Liver (tissue), 9 donors: Measurements from ENCODE around the gene KIF23. TPM values are rescaled to one million over a fixed set of nuclear protein-coding genes. Genes with fewer than 3 reads are reported as not detected.

ENCODE experiments used
- DNase-seq: peaks from one replicate; pipeline ENCODE4 v3.0.0-alpha.2; 2017; ENCODE audit warnings: low spot score
- H3K27ac ChIP-seq, 2 donors: one replicate each; pipeline ENCODE4 v1.7.0; 2013; ENCODE audit warnings: inconsistent platforms in 2 of 2, low read length in 2 of 2, control low read depth in 1 of 2, low read depth in 1 of 2, mild to moderate bottlenecking in 1 of 2
- H3K27me3 ChIP-seq, 4 donors: one replicate each; pipeline versions ENCODE4 v1.6.1 to v1.7.0; 2013; ENCODE audit warnings: low read length in 3 of 4, inconsistent platforms in 1 of 4, mild to moderate bottlenecking in 1 of 4, moderate library complexity in 1 of 4; ENCODE audit not compliant: control insufficient read depth in 4 of 4, insufficient read depth in 4 of 4
- H3K36me3 ChIP-seq, 4 donors: one replicate each; pipeline versions ENCODE4 v1.6.1 to v1.7.0; 2013; ENCODE audit warnings: low read length in 3 of 4, mild to moderate bottlenecking in 3 of 4, low read depth in 1 of 4, moderate library complexity in 1 of 4; ENCODE audit not compliant: control insufficient read depth in 4 of 4, insufficient read depth in 3 of 4
- H3K4me1 ChIP-seq, 4 donors: one replicate each; pipeline versions ENCODE4 v1.6.1 to v1.7.0; 2013; ENCODE audit warnings: low read length in 3 of 4, mild to moderate bottlenecking in 3 of 4, moderate library complexity in 1 of 4; ENCODE audit not compliant: control insufficient read depth in 4 of 4, insufficient read depth in 4 of 4
- H3K4me3 ChIP-seq, 3 donors: one replicate each; pipeline versions ENCODE4 v1.6.1 to v1.7.0; 2013; ENCODE audit warnings: low read length in 3 of 3, control low read depth in 1 of 3, low read depth in 1 of 3, mild to moderate bottlenecking in 1 of 3
- H3K9ac ChIP-seq, 2 donors: one replicate each; pipeline ENCODE4 v1.7.0; 2013; ENCODE audit warnings: low read length in 2 of 2, mild to moderate bottlenecking in 2 of 2, moderate library complexity in 2 of 2, control low read depth in 1 of 2, low read depth in 1 of 2
- H3K9me3 ChIP-seq, 4 donors: one replicate each; pipeline versions ENCODE4 v1.6.1 to v1.7.0; 2013; ENCODE audit warnings: low read length in 3 of 4; ENCODE audit not compliant: control insufficient read depth in 4 of 4
- ATF3 ChIP-seq: IDR thresholded peaks from 2 replicates; pipeline ENCODE4 v1.6.1; 2016; ENCODE audit warnings: antibody characterized with exemption
- EGR1 ChIP-seq, 2 donors: IDR thresholded peaks; 2 replicates each; pipeline ENCODE4 v1.6.1; 2016 to 2018; ENCODE audit warnings: antibody characterized with exemption in 2 of 2, low read depth in 2 of 2
- FOXA1 ChIP-seq: IDR thresholded peaks from 2 replicates; pipeline ENCODE4 v1.6.1; 2016; ENCODE audit warnings: antibody characterized with exemption
- FOXA2 ChIP-seq: IDR thresholded peaks from 2 replicates; pipeline ENCODE4 v1.6.1; 2016; ENCODE audit warnings: antibody characterized with exemption
- GABPA ChIP-seq, 2 donors: IDR thresholded peaks in 1 of 2; conservative IDR thresholded peaks in 1 of 2; 2 replicates each; pipeline ENCODE4 v1.6.1; 2016; ENCODE audit warnings: antibody characterized with exemption in 2 of 2, mild to moderate bottlenecking in 1 of 2, moderate library complexity in 1 of 2
- HNF4A ChIP-seq, 2 donors: conservative IDR thresholded peaks; 2 replicates each; pipeline ENCODE4 v1.6.1; 2016; ENCODE audit warnings: antibody characterized with exemption in 2 of 2, mild to moderate bottlenecking in 2 of 2
- HNF4G ChIP-seq: IDR thresholded peaks from 2 replicates; pipeline ENCODE4 v1.6.1; 2016; ENCODE audit warnings: antibody characterized with exemption
- JUND ChIP-seq, 2 donors: IDR thresholded peaks; 2 replicates each; pipeline ENCODE4 v1.6.1; 2016; ENCODE audit warnings: antibody characterized with exemption in 2 of 2
- NR2F2 ChIP-seq: IDR thresholded peaks from 2 replicates; pipeline ENCODE4 v1.6.1; 2016; ENCODE audit warnings: antibody characterized with exemption
- TAF1 ChIP-seq: conservative IDR thresholded peaks from 2 replicates; pipeline ENCODE4 v1.6.1; 2016; ENCODE audit warnings: antibody characterized with exemption, mild to moderate bottlenecking
- WGBS: extraction: QIAGEN DNeasy Blood & Tissue Kit; methylation state at CpG from one replicate; pipeline ENCODE4 v1.1.7; 2013; 5-methylcytosine and 5-hydroxymethylcytosine counted together
- polyA plus RNA-seq, 2 donors: library from polyadenylated mRNA; stranded (reverse) in 1 of 2; unstranded in 1 of 2; fragments of 200-250 nt in 1 of 2; fragments of >200 nt in 1 of 2; fragmentation: Nextera tagmentation in 1 of 2; extraction: Ambion mirVana in 1 of 2; gene quantifications; one replicate each; pipeline versions ENCODE4 v1.2.1 to v1.2.3, GENCODE V29; 2013 to 2015
- total RNA-seq, 2 donors: library from RNA; depleted of rRNA; stranded (reverse); fragments of >200 nt; gene quantifications; one replicate each; pipeline ENCODE4 v1.2.3, GENCODE V29; 2014
- TF ChIP-seq, protein P1 (sequence below): IDR thresholded peaks from 2 replicates; pipeline ENCODE4 v1.6.1; 2016; ENCODE audit warnings: antibody characterized with exemption, mild to moderate bottlenecking
- TF ChIP-seq, protein P2 (sequence below): IDR thresholded peaks from 2 replicates; pipeline ENCODE4 v1.6.1; 2016; ENCODE audit warnings: antibody characterized with exemption
- TF ChIP-seq, protein P3 (sequence below): IDR thresholded peaks from 2 replicates; pipeline ENCODE4 v1.6.1; 2016; ENCODE audit warnings: antibody characterized with exemption
- TF ChIP-seq, protein P4 (sequence below): fragments of 150-350 bp; IDR thresholded peaks from 2 replicates; pipeline ENCODE4 v1.5.1; 2017; ENCODE audit warnings: improper control_type of control experiment, low read depth, low read length; ENCODE audit not compliant: missing input control
- donor health status: healthy.
- donor health status: healthy.
- donor health status: healthy.
- donor health status: healthy.
- donor health status: healthy.

KIF23 gene
- total and polyA plus RNA-seq, 4 donors: 0.25 to 32.8 (median 1.1) TPM

- no peaks in the 10 kb centered on the region for H3K36me3 ChIP-seq
- peak overlapping the region; percentile 51 to 71 (median 57) for H3K4me3 ChIP-seq
- no peak for DNase-seq
- H3K9ac ChIP-seq: peak overlapping the region; percentile 88 to 94
- peaks cover 0 to 18% (median 6%) of the 10 kb centered on the region in 4 donors for H3K4me1 ChIP-seq
- 18% methylated on average over 13 of the region's 13 CpGs for WGBS
- H3K27ac ChIP-seq: peak overlapping the region; percentile 87 to 89
- H3K9me3 ChIP-seq: no peaks in the 10 kb centered on the region
- H3K27me3 ChIP-seq: no peaks in the 10 kb centered on the region
- TF ChIP-seq ATF3 (no peak), NR2F2 (no peak), HNF4G (no peak), TAF1 (no peak), FOXA1 (no peak), EGR1 (IDR thresholded peaks at IDR 0.05; ENCODE audit: low read depth in 2 of 2) (no peak), HNF4A (conservative IDR thresholded peaks at IDR 0.05) (no peak), FOXA2 (no peak)
- TF ChIP-seq, protein P1, sequence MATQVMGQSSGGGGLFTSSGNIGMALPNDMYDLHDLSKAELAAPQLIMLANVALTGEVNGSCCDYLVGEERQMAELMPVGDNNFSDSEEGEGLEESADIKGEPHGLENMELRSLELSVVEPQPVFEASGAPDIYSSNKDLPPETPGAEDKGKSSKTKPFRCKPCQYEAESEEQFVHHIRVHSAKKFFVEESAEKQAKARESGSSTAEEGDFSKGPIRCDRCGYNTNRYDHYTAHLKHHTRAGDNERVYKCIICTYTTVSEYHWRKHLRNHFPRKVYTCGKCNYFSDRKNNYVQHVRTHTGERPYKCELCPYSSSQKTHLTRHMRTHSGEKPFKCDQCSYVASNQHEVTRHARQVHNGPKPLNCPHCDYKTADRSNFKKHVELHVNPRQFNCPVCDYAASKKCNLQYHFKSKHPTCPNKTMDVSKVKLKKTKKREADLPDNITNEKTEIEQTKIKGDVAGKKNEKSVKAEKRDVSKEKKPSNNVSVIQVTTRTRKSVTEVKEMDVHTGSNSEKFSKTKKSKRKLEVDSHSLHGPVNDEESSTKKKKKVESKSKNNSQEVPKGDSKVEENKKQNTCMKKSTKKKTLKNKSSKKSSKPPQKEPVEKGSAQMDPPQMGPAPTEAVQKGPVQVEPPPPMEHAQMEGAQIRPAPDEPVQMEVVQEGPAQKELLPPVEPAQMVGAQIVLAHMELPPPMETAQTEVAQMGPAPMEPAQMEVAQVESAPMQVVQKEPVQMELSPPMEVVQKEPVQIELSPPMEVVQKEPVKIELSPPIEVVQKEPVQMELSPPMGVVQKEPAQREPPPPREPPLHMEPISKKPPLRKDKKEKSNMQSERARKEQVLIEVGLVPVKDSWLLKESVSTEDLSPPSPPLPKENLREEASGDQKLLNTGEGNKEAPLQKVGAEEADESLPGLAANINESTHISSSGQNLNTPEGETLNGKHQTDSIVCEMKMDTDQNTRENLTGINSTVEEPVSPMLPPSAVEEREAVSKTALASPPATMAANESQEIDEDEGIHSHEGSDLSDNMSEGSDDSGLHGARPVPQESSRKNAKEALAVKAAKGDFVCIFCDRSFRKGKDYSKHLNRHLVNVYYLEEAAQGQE: no peak
These were observed 49.1 kb downstream of the KIF23 start for GRCh38 chr15:69463182-69463756.

GRCh38 chr15:69465253-69465652, 51.1 kb downstream of the KIF23 start:
- no peak for DNase-seq
- H3K4me1 ChIP-seq: peaks cover 0 to 18% (median 6%) of the 10 kb centered on the region in 4 donors

More at GRCh38 chr15:69465253-69465652, 51.1 kb downstream of the KIF23 start:
- no peak overlapping the region for H3K27ac ChIP-seq
- H3K4me3 ChIP-seq: no peak overlapping the region
- no peaks in the 10 kb centered on the region for H3K9me3 ChIP-seq
- no peaks in the 10 kb centered on the region for H3K27me3 ChIP-seq
- no peak for TF ChIP-seq HNF4A (conservative IDR thresholded peaks at IDR 0.05)
- TF ChIP-seq, protein P2, sequence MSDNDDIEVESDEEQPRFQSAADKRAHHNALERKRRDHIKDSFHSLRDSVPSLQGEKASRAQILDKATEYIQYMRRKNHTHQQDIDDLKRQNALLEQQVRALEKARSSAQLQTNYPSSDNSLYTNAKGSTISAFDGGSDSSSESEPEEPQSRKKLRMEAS: no peak
- TF ChIP-seq JUND (IDR thresholded peaks at IDR 0.05): no peak
- TF ChIP-seq, protein P1: no peak
- TF ChIP-seq, protein P3, sequence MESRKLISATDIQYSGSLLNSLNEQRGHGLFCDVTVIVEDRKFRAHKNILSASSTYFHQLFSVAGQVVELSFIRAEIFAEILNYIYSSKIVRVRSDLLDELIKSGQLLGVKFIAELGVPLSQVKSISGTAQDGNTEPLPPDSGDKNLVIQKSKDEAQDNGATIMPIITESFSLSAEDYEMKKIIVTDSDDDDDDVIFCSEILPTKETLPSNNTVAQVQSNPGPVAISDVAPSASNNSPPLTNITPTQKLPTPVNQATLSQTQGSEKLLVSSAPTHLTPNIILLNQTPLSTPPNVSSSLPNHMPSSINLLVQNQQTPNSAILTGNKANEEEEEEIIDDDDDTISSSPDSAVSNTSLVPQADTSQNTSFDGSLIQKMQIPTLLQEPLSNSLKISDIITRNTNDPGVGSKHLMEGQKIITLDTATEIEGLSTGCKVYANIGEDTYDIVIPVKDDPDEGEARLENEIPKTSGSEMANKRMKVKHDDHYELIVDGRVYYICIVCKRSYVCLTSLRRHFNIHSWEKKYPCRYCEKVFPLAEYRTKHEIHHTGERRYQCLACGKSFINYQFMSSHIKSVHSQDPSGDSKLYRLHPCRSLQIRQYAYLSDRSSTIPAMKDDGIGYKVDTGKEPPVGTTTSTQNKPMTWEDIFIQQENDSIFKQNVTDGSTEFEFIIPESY: no peak
- TF ChIP-seq, protein P4, sequence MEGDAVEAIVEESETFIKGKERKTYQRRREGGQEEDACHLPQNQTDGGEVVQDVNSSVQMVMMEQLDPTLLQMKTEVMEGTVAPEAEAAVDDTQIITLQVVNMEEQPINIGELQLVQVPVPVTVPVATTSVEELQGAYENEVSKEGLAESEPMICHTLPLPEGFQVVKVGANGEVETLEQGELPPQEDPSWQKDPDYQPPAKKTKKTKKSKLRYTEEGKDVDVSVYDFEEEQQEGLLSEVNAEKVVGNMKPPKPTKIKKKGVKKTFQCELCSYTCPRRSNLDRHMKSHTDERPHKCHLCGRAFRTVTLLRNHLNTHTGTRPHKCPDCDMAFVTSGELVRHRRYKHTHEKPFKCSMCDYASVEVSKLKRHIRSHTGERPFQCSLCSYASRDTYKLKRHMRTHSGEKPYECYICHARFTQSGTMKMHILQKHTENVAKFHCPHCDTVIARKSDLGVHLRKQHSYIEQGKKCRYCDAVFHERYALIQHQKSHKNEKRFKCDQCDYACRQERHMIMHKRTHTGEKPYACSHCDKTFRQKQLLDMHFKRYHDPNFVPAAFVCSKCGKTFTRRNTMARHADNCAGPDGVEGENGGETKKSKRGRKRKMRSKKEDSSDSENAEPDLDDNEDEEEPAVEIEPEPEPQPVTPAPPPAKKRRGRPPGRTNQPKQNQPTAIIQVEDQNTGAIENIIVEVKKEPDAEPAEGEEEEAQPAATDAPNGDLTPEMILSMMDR: no peak
- TF ChIP-seq GABPA (IDR thresholded peaks at IDR 0.05 in 1 of 2, conservative IDR thresholded peaks at IDR 0.05 in 1 of 2): no peak
- no peak for TF ChIP-seq ATF3
- no peak for TF ChIP-seq FOXA2
- TF ChIP-seq HNF4G: no peak
- WGBS: 97% methylated on average over 1 of the region's 1 CpG
- no peaks in the 10 kb centered on the region for H3K36me3 ChIP-seq
- no peak overlapping the region for H3K9ac ChIP-seq
